Raji (cell line): ENCODE results near the gene FCHSD1.

Source experiments
- POLR2A ChIP-seq: IDR thresholded peaks from 2 replicates; pipeline ENCODE4 v1.6.1; 2011; ENCODE audit warnings: low read depth, low read length, control low read depth; ENCODE audit not compliant: insufficient read depth

The FCHSD1 gene

GRCh38 chr5:141638771-141639170, 12.4 kb downstream of the FCHSD1 start:
- TF ChIP-seq POLR2A = no peak

GRCh38 chr5:141637767-141638419, 13.3 kb downstream of the FCHSD1 start:
- 0 out of 2 replicates have a peak, but pooled peaks have one; percentile 10 for TF ChIP-seq POLR2A

GRCh38 chr5:141637123-141637766, 14.0 kb downstream of the FCHSD1 start:
- no peak for TF ChIP-seq POLR2A

- TF ChIP-seq POLR2A = peak; percentile 95
Measured at GRCh38 chr5:141636413-141637122, 14.7 kb downstream of the FCHSD1 start, which contains the start of the genes HDAC3 and RELL2. HDAC3 (minus strand) TSS chr5:141636849; CDS start chr5:141636790, 59 bp downstream. RELL2 (plus strand) TSS chr5:141636997; CDS start chr5:141638226, 1,229 bp downstream.

- TF ChIP-seq POLR2A = no peak
Measured at GRCh38 chr5:141636106-141636412, 15.2 kb downstream of the FCHSD1 start.

- TF ChIP-seq POLR2A = no peak
Measured at GRCh38 chr5:141635646-141636045, 15.6 kb downstream of the FCHSD1 start.

- TF ChIP-seq POLR2A = no peak
Measured at GRCh38 chr5:141634720-141635119, 16.5 kb downstream of the FCHSD1 start.

GRCh38 chr5:141633871-141634561, 17.2 kb downstream of the FCHSD1 start:
- no peak for TF ChIP-seq POLR2A

GRCh38 chr5:141632650-141633049, 18.6 kb downstream of the FCHSD1 start:
- TF ChIP-seq POLR2A = no peak

- no peak for TF ChIP-seq POLR2A
Measured at GRCh38 chr5:141630570-141631140, 20.6 kb downstream of the FCHSD1 start.

- no peak for TF ChIP-seq POLR2A
Measured at GRCh38 chr5:141628175-141628788, 22.9 kb downstream of the FCHSD1 start.

- no peak for TF ChIP-seq POLR2A
Measured at GRCh38 chr5:141623611-141624010, 27.6 kb downstream of the FCHSD1 start.

GRCh38 chr5:141623186-141623585, 28.0 kb downstream of the FCHSD1 start:
- TF ChIP-seq POLR2A = no peak

GRCh38 chr5:141618804-141619554, 32.2 kb downstream of the FCHSD1 start, which contains the start of gene DIAPH1:
DIAPH1 (minus strand) TSS chr5:141619000; CDS start chr5:141618914, 86 bp downstream.
- peak; percentile 64 for TF ChIP-seq POLR2A
